Spleen (tissue), 7 donors: ENCODE measurements around the gene GABBR2.

ENCODE experiments used
- POLR2AphosphoS5 ChIP-seq, 3 donors: sonication (generic); formaldehyde crosslinking; IDR thresholded peaks; one replicate each; pipeline ENCODE4 v1.5.1; 2017; ENCODE audit warnings: antibody characterized with exemption in 3 of 3
- TF ChIP-seq, protein P1 (sequence below), 11 experiments: fragments of 200-600 bp in 7 of 11; fragments of 450-650 bp in 4 of 11; sonication (generic) in 4 of 11; IDR thresholded peaks in 8 of 11; conservative IDR thresholded peaks in 3 of 11; 1 replicate in 7 of 11; 2 replicates in 4 of 11; pipeline versions ENCODE4 v1.4.0 to v1.8.0; 2016 to 2021; ENCODE audit warnings: antibody characterized with exemption in 11 of 11, inconsistent platforms in 4 of 11, mild to moderate bottlenecking in 1 of 11
- donor health status: DM: no; HTN: no; CAD: no; lungs with moderate emphysema.
- donor health status: DM: no; HTN: no; CAD: no.
- donor health status: DM: no; HTN: no; CAD: no.

GRCh38 chr9:98573749-98574278 is 134.9 kb downstream of the GABBR2 start:
- TF ChIP-seq, protein P1, sequence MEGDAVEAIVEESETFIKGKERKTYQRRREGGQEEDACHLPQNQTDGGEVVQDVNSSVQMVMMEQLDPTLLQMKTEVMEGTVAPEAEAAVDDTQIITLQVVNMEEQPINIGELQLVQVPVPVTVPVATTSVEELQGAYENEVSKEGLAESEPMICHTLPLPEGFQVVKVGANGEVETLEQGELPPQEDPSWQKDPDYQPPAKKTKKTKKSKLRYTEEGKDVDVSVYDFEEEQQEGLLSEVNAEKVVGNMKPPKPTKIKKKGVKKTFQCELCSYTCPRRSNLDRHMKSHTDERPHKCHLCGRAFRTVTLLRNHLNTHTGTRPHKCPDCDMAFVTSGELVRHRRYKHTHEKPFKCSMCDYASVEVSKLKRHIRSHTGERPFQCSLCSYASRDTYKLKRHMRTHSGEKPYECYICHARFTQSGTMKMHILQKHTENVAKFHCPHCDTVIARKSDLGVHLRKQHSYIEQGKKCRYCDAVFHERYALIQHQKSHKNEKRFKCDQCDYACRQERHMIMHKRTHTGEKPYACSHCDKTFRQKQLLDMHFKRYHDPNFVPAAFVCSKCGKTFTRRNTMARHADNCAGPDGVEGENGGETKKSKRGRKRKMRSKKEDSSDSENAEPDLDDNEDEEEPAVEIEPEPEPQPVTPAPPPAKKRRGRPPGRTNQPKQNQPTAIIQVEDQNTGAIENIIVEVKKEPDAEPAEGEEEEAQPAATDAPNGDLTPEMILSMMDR (IDR thresholded peaks at IDR 0.05 in 8 of 11, conservative IDR thresholded peaks at IDR 0.05 in 3 of 11), result no peak
- TF ChIP-seq POLR2AphosphoS5 (IDR thresholded peaks at IDR 0.05), result no peak
